KG1 (cell line): ENCODE data around the gene PTPRK.

Experiments
- DNase-seq: peaks from one replicate; lab custom pipeline; 2025; lab: John Stamatoyannopoulos, UW

The PTPRK gene

GRCh38 chr6:128069188-128069587, 451.2 kb downstream of the PTPRK start:
- DNase-seq, result no peak

GRCh38 chr6:128068119-128068479, 452.3 kb downstream of the PTPRK start:
- no peak for DNase-seq

GRCh38 chr6:128067446-128068118, 452.8 kb downstream of the PTPRK start:
- no peak for DNase-seq

- no peak for DNase-seq
These were observed 455.3 kb downstream of the PTPRK start for GRCh38 chr6:128065072-128065471.

GRCh38 chr6:128064540-128064895, 455.9 kb downstream of the PTPRK start:
- no peak for DNase-seq

- no peak for DNase-seq
These were observed 456.4 kb downstream of the PTPRK start for GRCh38 chr6:128063850-128064539.

GRCh38 chr6:128062882-128063603, 457.4 kb downstream of the PTPRK start:
- DNase-seq, result no peak

- DNase-seq, result no peak
These were observed 462.5 kb downstream of the PTPRK start for GRCh38 chr6:128057946-128058345.

- DNase-seq, result no peak
These were observed 462.9 kb downstream of the PTPRK start for GRCh38 chr6:128057541-128057940.

- DNase-seq, result no peak
These were observed 467.3 kb downstream of the PTPRK start for GRCh38 chr6:128053109-128053508.

- DNase-seq, result no peak
These were observed 472.4 kb downstream of the PTPRK start for GRCh38 chr6:128047989-128048388.

- no peak for DNase-seq
These were observed 474.4 kb downstream of the PTPRK start for GRCh38 chr6:128046033-128046432.

- DNase-seq, result no peak
These were observed 480.9 kb downstream of the PTPRK start for GRCh38 chr6:128039543-128039942.

- no peak for DNase-seq
These were observed 483.4 kb downstream of the PTPRK start for GRCh38 chr6:128036808-128037570.

- no peak for DNase-seq
These were observed 487.2 kb downstream of the PTPRK start for GRCh38 chr6:128033156-128033555.

GRCh38 chr6:128032042-128032441, 488.4 kb downstream of the PTPRK start:
- no peak for DNase-seq

- DNase-seq, result no peak
These were observed 490.6 kb downstream of the PTPRK start for GRCh38 chr6:128029826-128030225.

GRCh38 chr6:128028183-128028582, 492.2 kb downstream of the PTPRK start:
- no peak for DNase-seq

GRCh38 chr6:128025478-128025877, 494.9 kb downstream of the PTPRK start:
- no peak for DNase-seq

- DNase-seq, result no peak
These were observed 495.4 kb downstream of the PTPRK start for GRCh38 chr6:128024969-128025368.

GRCh38 chr6:128024046-128024445, 496.4 kb downstream of the PTPRK start:
- no peak for DNase-seq

GRCh38 chr6:128018821-128019220, 501.6 kb downstream of the PTPRK start:
- DNase-seq, result no peak

- DNase-seq, result no peak
These were observed 503.1 kb downstream of the PTPRK start for GRCh38 chr6:128017288-128017687.
